ENCODE measurements around the gene HTR1E. TPM values are rescaled to one million over a fixed set of nuclear protein-coding genes. Genes with fewer than 3 reads are reported as not detected.
"Not testable (repeated sequence)": the region's sequence is repeated elsewhere in the genome, so short reads cannot be mapped to it uniquely, and the experiment has no call there.

The HTR1E gene
- 0.04 TPM for polyA plus RNA-seq (2013, experiment 1 of 2)
- 0.04 TPM for polyA plus RNA-seq (2013, experiment 2 of 2)

GRCh38 chr6:86937219-86938079, at the start of gene HTR1E:
TSS of gene HTR1E (plus strand) at chr6:86937528. CDS start at chr6:87015335, 77,807 bp downstream.
- no CpG with 5 or more reads among the region's 55 CpGs for WGBS, 2 donors (ENCODE audit: extremely low coverage in 2 of 2, insufficient read length in 2 of 2, insufficient replicate concordance in 1 of 2)
- Histone ChIP-seq H2BK12ac (ENCODE audit: low read length) (no peak within 1 kb of the TSS), H3K14ac (ENCODE audit: low read length) (no peak within 1 kb of the TSS), H2AFZ (ENCODE audit: low read length) (peak within 1 kb of the TSS; percentile 81), H4K91ac (ENCODE audit: low read depth, low read length, poor library complexity) (peak within 1 kb of the TSS; percentile 5), H2BK120ac (ENCODE audit: low read depth, low read length) (peak within 1 kb of the TSS; percentile 17), H3K27me3 (ENCODE audit: control insufficient read depth in 3 of 3, insufficient read depth in 3 of 3, low read depth in 1 of 3, low read length in 3 of 3) (peaks cover 0 to 49% (median 23%) of the 10 kb centered on the region in 3 experiments), H3K79me1 (ENCODE audit: low read depth, low read length) (no peaks in the 10 kb centered on the region), H3K4ac (ENCODE audit: low read length) (no peak within 1 kb of the TSS), H3K27ac (replicated peaks; ENCODE audit: low read length) (no peak within 1 kb of the TSS), H2AK5ac (ENCODE audit: low read depth, low read length) (no peak within 1 kb of the TSS), H4K8ac (ENCODE audit: low read depth, low read length) (no peak within 1 kb of the TSS), H3K4me2 (ENCODE audit: insufficient read depth, low read length, poor library complexity, severe bottlenecking) (peak within 1 kb of the TSS; percentile 100), H3K23ac (ENCODE audit: low read depth, low read length, poor library complexity) (peak within 1 kb of the TSS; percentile 58), H3K4me1 (ENCODE audit: control insufficient read depth in 2 of 2, insufficient read depth in 1 of 2, low read depth in 1 of 2, low read length in 2 of 2) (peaks cover 0 to 7% of the 10 kb centered on the region in 2 donors), H3K18ac (ENCODE audit: low read length) (peak within 1 kb of the TSS; percentile 78), H3K36me3 (replicated peaks in 1 of 2; ENCODE audit: control insufficient read depth in 2 of 2, insufficient read depth in 2 of 2, low read length in 2 of 2) (no peaks in the 10 kb centered on the region), H3K9me3 (replicated peaks in 1 of 2; ENCODE audit: control insufficient read depth in 2 of 2, insufficient read depth in 1 of 2, low read depth in 1 of 2, low read length in 2 of 2) (no peaks in the 10 kb centered on the region), H3K9ac (ENCODE audit: low read depth, low read length, poor library complexity) (peak within 1 kb of the TSS; percentile 71), H2BK5ac (ENCODE audit: low read length) (no peak within 1 kb of the TSS), H2BK15ac (ENCODE audit: low read length) (no peak within 1 kb of the TSS), H3K4me3 (ENCODE audit: low read length in 2 of 2) (peak within 1 kb of the TSS in 1 of 2 donors; percentile 77)
- DNase-seq (ENCODE audit: low spot score) = peak; percentile 73

- H2BK5ac ChIP-seq (ENCODE audit: low read length) = no peak overlapping the region
- no peak overlapping the region for H3K23ac ChIP-seq (ENCODE audit: low read depth, low read length, poor library complexity)
- no peak overlapping the region for H2BK120ac ChIP-seq (ENCODE audit: low read depth, low read length)
- DNase-seq (ENCODE audit: low spot score) = no peak
- H3K9ac ChIP-seq (ENCODE audit: low read depth, low read length, poor library complexity) = no peak overlapping the region
- no peaks in the 10 kb centered on the region for H3K9me3 ChIP-seq (replicated peaks in 1 of 2; ENCODE audit: control insufficient read depth in 2 of 2, insufficient read depth in 1 of 2, low read depth in 1 of 2, low read length in 2 of 2)
- no peak overlapping the region for H2BK12ac ChIP-seq (ENCODE audit: low read length)
- no peak overlapping the region for H3K4me2 ChIP-seq (ENCODE audit: insufficient read depth, low read length, poor library complexity, severe bottlenecking)
- no peaks in the 10 kb centered on the region for H3K4me1 ChIP-seq (ENCODE audit: control insufficient read depth in 2 of 2, insufficient read depth in 1 of 2, low read depth in 1 of 2, low read length in 2 of 2)
- no peak overlapping the region for H3K4ac ChIP-seq (ENCODE audit: low read length)
- H3K27ac ChIP-seq (replicated peaks; ENCODE audit: low read length) = no peak overlapping the region
- no peak overlapping the region for H2AK5ac ChIP-seq (ENCODE audit: low read depth, low read length)
- no peaks in the 10 kb centered on the region for H3K27me3 ChIP-seq (ENCODE audit: control insufficient read depth in 3 of 3, insufficient read depth in 3 of 3, low read depth in 1 of 3, low read length in 3 of 3)
- H3K14ac ChIP-seq (ENCODE audit: low read length) = no peak overlapping the region
- H2AFZ ChIP-seq (ENCODE audit: low read length) = no peak overlapping the region
- no peak overlapping the region for H3K18ac ChIP-seq (ENCODE audit: low read length)
- no peak overlapping the region for H4K91ac ChIP-seq (ENCODE audit: low read depth, low read length, poor library complexity)
- H4K8ac ChIP-seq (ENCODE audit: low read depth, low read length) = no peak overlapping the region
- no peak overlapping the region for H3K4me3 ChIP-seq (ENCODE audit: low read length in 2 of 2)
- no peaks in the 10 kb centered on the region for H3K79me1 ChIP-seq (ENCODE audit: low read depth, low read length)
- no CpG with 5 or more reads among the region's 4 CpGs for WGBS, 2 donors (ENCODE audit: extremely low coverage in 2 of 2, insufficient read length in 2 of 2, insufficient replicate concordance in 1 of 2)
- H3K36me3 ChIP-seq (replicated peaks in 1 of 2; ENCODE audit: control insufficient read depth in 2 of 2, insufficient read depth in 2 of 2, low read length in 2 of 2) = no peaks in the 10 kb centered on the region
- H2BK15ac ChIP-seq (ENCODE audit: low read length) = no peak overlapping the region
These were observed 49.0 kb upstream of the HTR1E start for GRCh38 chr6:86888301-86888700.

GRCh38 chr6:86897265-86897664, 40.1 kb upstream of the HTR1E start:
- H3K79me1 ChIP-seq (ENCODE audit: low read depth, low read length); H3K4ac ChIP-seq (ENCODE audit: low read length); H2AK5ac ChIP-seq (ENCODE audit: low read depth, low read length); H4K8ac ChIP-seq (ENCODE audit: low read depth, low read length); H4K91ac ChIP-seq (ENCODE audit: low read depth, low read length, poor library complexity); H3K14ac ChIP-seq (ENCODE audit: low read length); H3K4me1 ChIP-seq (ENCODE audit: control insufficient read depth in 2 of 2, insufficient read depth in 1 of 2, low read depth in 1 of 2, low read length in 2 of 2); H3K4me2 ChIP-seq (ENCODE audit: insufficient read depth, low read length, poor library complexity, severe bottlenecking); H3K9me3 ChIP-seq (replicated peaks in 1 of 2; ENCODE audit: control insufficient read depth in 2 of 2, insufficient read depth in 1 of 2, low read depth in 1 of 2, low read length in 2 of 2); H2BK15ac ChIP-seq (ENCODE audit: low read length); H3K18ac ChIP-seq (ENCODE audit: low read length); H3K27me3 ChIP-seq (ENCODE audit: control insufficient read depth in 3 of 3, insufficient read depth in 3 of 3, low read depth in 1 of 3, low read length in 3 of 3); DNase-seq (ENCODE audit: low spot score); H3K4me3 ChIP-seq (ENCODE audit: low read length in 2 of 2); H3K9ac ChIP-seq (ENCODE audit: low read depth, low read length, poor library complexity); H2BK12ac ChIP-seq (ENCODE audit: low read length); H3K36me3 ChIP-seq (replicated peaks in 1 of 2; ENCODE audit: control insufficient read depth in 2 of 2, insufficient read depth in 2 of 2, low read length in 2 of 2); H3K27ac ChIP-seq (replicated peaks; ENCODE audit: low read length); H2BK120ac ChIP-seq (ENCODE audit: low read depth, low read length); H2AFZ ChIP-seq (ENCODE audit: low read length); H3K23ac ChIP-seq (ENCODE audit: low read depth, low read length, poor library complexity); H2BK5ac ChIP-seq (ENCODE audit: low read length): not testable (repeated sequence)
- no CpG with 5 or more reads among the region's 8 CpGs for WGBS, 2 donors (ENCODE audit: extremely low coverage in 2 of 2, insufficient read length in 2 of 2, insufficient replicate concordance in 1 of 2)

- H3K4me3 ChIP-seq (ENCODE audit: low read length in 2 of 2) = no peak overlapping the region
- H3K23ac ChIP-seq (ENCODE audit: low read depth, low read length, poor library complexity) = no peak overlapping the region
- H3K4me2 ChIP-seq (ENCODE audit: insufficient read depth, low read length, poor library complexity, severe bottlenecking) = no peak overlapping the region
- no peak overlapping the region for H4K91ac ChIP-seq (ENCODE audit: low read depth, low read length, poor library complexity)
- no peak overlapping the region for H4K8ac ChIP-seq (ENCODE audit: low read depth, low read length)
- H3K18ac ChIP-seq (ENCODE audit: low read length) = no peak overlapping the region
- no peak overlapping the region for H3K27ac ChIP-seq (replicated peaks; ENCODE audit: low read length)
- no peaks in the 10 kb centered on the region for H3K36me3 ChIP-seq (replicated peaks in 1 of 2; ENCODE audit: control insufficient read depth in 2 of 2, insufficient read depth in 2 of 2, low read length in 2 of 2)
- no peak overlapping the region for H3K14ac ChIP-seq (ENCODE audit: low read length)
- no peak overlapping the region for H2BK12ac ChIP-seq (ENCODE audit: low read length)
- no peaks in the 10 kb centered on the region for H3K27me3 ChIP-seq (ENCODE audit: control insufficient read depth in 3 of 3, insufficient read depth in 3 of 3, low read depth in 1 of 3, low read length in 3 of 3)
- DNase-seq (ENCODE audit: low spot score) = no peak
- no peak overlapping the region for H3K4ac ChIP-seq (ENCODE audit: low read length)
- H3K9me3 ChIP-seq (replicated peaks in 1 of 2; ENCODE audit: control insufficient read depth in 2 of 2, insufficient read depth in 1 of 2, low read depth in 1 of 2, low read length in 2 of 2) = no peaks in the 10 kb centered on the region
- WGBS, 2 donors (ENCODE audit: extremely low coverage in 2 of 2, insufficient read length in 2 of 2, insufficient replicate concordance in 1 of 2) = no CpG with 5 or more reads among the region's 2 CpGs
- no peaks in the 10 kb centered on the region for H3K4me1 ChIP-seq (ENCODE audit: control insufficient read depth in 2 of 2, insufficient read depth in 1 of 2, low read depth in 1 of 2, low read length in 2 of 2)
- H2BK5ac ChIP-seq (ENCODE audit: low read length) = no peak overlapping the region
- no peak overlapping the region for H2BK15ac ChIP-seq (ENCODE audit: low read length)
- H3K79me1 ChIP-seq (ENCODE audit: low read depth, low read length) = no peaks in the 10 kb centered on the region
- no peak overlapping the region for H3K9ac ChIP-seq (ENCODE audit: low read depth, low read length, poor library complexity)
- H2AK5ac ChIP-seq (ENCODE audit: low read depth, low read length) = no peak overlapping the region
- no peak overlapping the region for H2AFZ ChIP-seq (ENCODE audit: low read length)
- H2BK120ac ChIP-seq (ENCODE audit: low read depth, low read length) = no peak overlapping the region
These were observed 23.5 kb upstream of the HTR1E start for GRCh38 chr6:86913795-86914194.
